Fibroblast of the aortic adventitia (primary cell): ENCODE results near the gene WWC1. TPM values are rescaled to one million over a fixed set of nuclear protein-coding genes. Genes with fewer than 3 reads are reported as not detected.
"Not testable (repeated sequence)": the region's sequence is repeated elsewhere in the genome, so short reads cannot be mapped to it uniquely, and the experiment has no call there.

Source experiments
- DNase-seq: peaks from one replicate; pipeline ENCODE4 v3.0.0-alpha.2; 2010; ENCODE audit warnings: low read depth
- H3K4me3 ChIP-seq: 2 replicates; pipeline ENCODE4 v1.5.1; 2011; ENCODE audit warnings: low read depth, mild to moderate bottlenecking, control low read depth, low read length, moderate library complexity
- CTCF ChIP-seq: IDR thresholded peaks from 2 replicates; pipeline ENCODE4 v1.5.1; 2011; ENCODE audit warnings: mild to moderate bottlenecking, low read length, control low read depth, inconsistent platforms; ENCODE audit not compliant: insufficient read depth
- total RNA-seq: library from RNA; depleted of rRNA; stranded (reverse); fragments of >200 nt; gene quantifications from 2 replicates; pipeline ENCODE4 v1.2.3, GENCODE V29; 2012; ENCODE audit warnings: low replicate concordance

Gene WWC1
- total RNA-seq, 1 donor = 0.45 TPM

DNA sequence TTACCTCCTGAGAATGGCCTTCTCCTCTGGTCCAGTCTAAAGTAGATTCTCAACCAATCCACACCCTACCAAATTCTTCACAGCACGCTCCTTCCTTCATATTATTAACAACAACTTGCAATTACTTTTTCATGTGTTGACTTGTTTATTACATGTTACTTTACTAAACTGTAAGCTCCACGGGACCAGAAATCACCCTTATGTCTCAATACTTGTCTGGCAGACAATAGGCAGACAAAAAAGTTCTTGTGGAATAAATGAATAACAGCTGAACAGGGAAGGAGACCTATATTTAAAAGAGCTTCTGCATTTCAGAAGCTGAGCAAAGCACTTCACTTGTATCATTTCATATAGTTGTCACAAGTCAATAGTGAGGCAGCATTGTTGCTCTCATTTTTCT is 5.7 kb upstream of the WWC1 start:
- H3K4me3 ChIP-seq = no peak overlapping the region
- no peak for TF ChIP-seq CTCF
- no peak for DNase-seq

- DNase-seq = no peak
- no peak overlapping the region for H3K4me3 ChIP-seq
- no peak for TF ChIP-seq CTCF
Measured at GRCh38 chr5:168286386-168286785, 5.1 kb upstream of the WWC1 start.

- not testable (repeated sequence) for DNase-seq, H3K4me3 ChIP-seq
Measured at GRCh38 chr5:168286863-168287262, 4.6 kb upstream of the WWC1 start.

- DNase-seq = no peak
- no peak for TF ChIP-seq CTCF
- no peak overlapping the region for H3K4me3 ChIP-seq
Measured at GRCh38 chr5:168287362-168287761, 4.1 kb upstream of the WWC1 start.

GRCh38 chr5:168288349-168289245 is 2.8 kb upstream of the WWC1 start:
- no peak overlapping the region for H3K4me3 ChIP-seq
- DNase-seq = no peak
- no peak for TF ChIP-seq CTCF

DNA sequence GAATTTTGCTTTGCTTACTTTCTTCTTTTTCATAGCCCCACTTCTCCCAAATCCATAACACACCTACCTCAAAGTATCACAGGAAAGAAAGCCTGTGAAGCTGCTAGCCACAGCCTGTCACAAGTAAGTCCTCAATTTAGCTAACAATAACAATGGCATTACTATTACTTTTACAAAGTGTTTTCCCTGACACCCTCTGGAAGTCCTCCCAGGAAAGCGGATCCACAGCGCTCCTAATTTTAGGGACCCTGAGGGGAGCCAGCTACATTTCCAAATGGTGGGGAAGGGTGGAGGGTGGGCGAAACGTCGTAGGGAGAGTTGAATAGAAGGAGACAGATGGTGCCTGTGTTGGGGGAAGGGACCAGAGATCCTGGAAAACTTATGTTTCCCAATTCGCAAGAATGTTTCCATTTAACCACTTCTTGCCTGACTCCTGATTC is 523 bp upstream of the WWC1 start:
- no peak for TF ChIP-seq CTCF
- H3K4me3 ChIP-seq = no peak overlapping the region
- no peak for DNase-seq

GRCh38 chr5:168291964-168292785 is 730 bp downstream of the WWC1 start:
- no peak for TF ChIP-seq CTCF
- H3K4me3 ChIP-seq = peak overlapping the region; percentile 47
- no peak for DNase-seq
